HK-2 (cell line): ENCODE data around the gene PLCB4.

ENCODE experiments used
- DNase-seq: peaks from one replicate; pipeline ENCODE4 v3.0.0-alpha.2; 2018; ENCODE audit not compliant: unreplicated experiment

PLCB4 gene

GRCh38 chr20:9453201-9453600 lies 384.3 kb downstream of the PLCB4 start:
- no peak for DNase-seq

- DNase-seq: no peak
Measured at GRCh38 chr20:9454791-9455190, 385.9 kb downstream of the PLCB4 start.

GRCh38 chr20:9457136-9457535 lies 388.2 kb downstream of the PLCB4 start:
- DNase-seq: no peak

- no peak for DNase-seq
Measured at GRCh38 chr20:9458138-9458796, 389.4 kb downstream of the PLCB4 start.

GRCh38 chr20:9460518-9460917 lies 391.6 kb downstream of the PLCB4 start:
- DNase-seq: no peak

GRCh38 chr20:9467995-9468394 lies 399.1 kb downstream of the PLCB4 start:
- DNase-seq: no peak

- no peak for DNase-seq
Measured at GRCh38 chr20:9474835-9475415, 406.0 kb downstream of the PLCB4 start.

- no peak for DNase-seq
Measured at GRCh38 chr20:9475456-9475855, 406.6 kb downstream of the PLCB4 start.

GRCh38 chr20:9476174-9476573 lies 407.3 kb downstream of the PLCB4 start:
- DNase-seq: no peak

- no peak for DNase-seq
Measured at GRCh38 chr20:9476637-9477036, 407.8 kb downstream of the PLCB4 start.

- no peak for DNase-seq
Measured at GRCh38 chr20:9478771-9479170, 409.9 kb downstream of the PLCB4 start.

- no peak for DNase-seq
Measured at GRCh38 chr20:9480066-9480465, 411.2 kb downstream of the PLCB4 start.

- DNase-seq: no peak
Measured at GRCh38 chr20:9482180-9482579, 413.3 kb downstream of the PLCB4 start.

GRCh38 chr20:9483131-9483530 lies 414.2 kb downstream of the PLCB4 start:
- DNase-seq: no peak

- DNase-seq: no peak
Measured at GRCh38 chr20:9485614-9486340, 416.9 kb downstream of the PLCB4 start.

- no peak for DNase-seq
Measured at GRCh38 chr20:9487231-9487630, 418.3 kb downstream of the PLCB4 start.

- no peak for DNase-seq
Measured at GRCh38 chr20:9488063-9488462, 419.2 kb downstream of the PLCB4 start.

GRCh38 chr20:9490161-9490560 lies 421.3 kb downstream of the PLCB4 start:
- DNase-seq: no peak

GRCh38 chr20:9490631-9491030 lies 421.7 kb downstream of the PLCB4 start:
- DNase-seq: no peak

GRCh38 chr20:9491324-9491723 lies 422.4 kb downstream of the PLCB4 start:
- DNase-seq: no peak

GRCh38 chr20:9492067-9492466 lies 423.2 kb downstream of the PLCB4 start:
- DNase-seq: no peak

GRCh38 chr20:9493803-9494202 lies 424.9 kb downstream of the PLCB4 start:
- no peak for DNase-seq

GRCh38 chr20:9495701-9496100 lies 426.8 kb downstream of the PLCB4 start:
- no peak for DNase-seq
